ENCODE data around the gene FBXO2. TPM values are rescaled to one million over a fixed set of nuclear protein-coding genes. Genes with fewer than 3 reads are reported as not detected.

The FBXO2 gene
- total and polyA plus RNA-seq, 9 of the 15 experiments (the other 6 are each of a cell fraction or from before 2014, with no cell fraction given) = 0.04 to 1.9 (median 0.27) TPM

GRCh38 chr1:11697188-11697892 lies 43.1 kb upstream of the FBXO2 start (continued):
- no peak for TF ChIP-seq MGA (IDR thresholded peaks at IDR 0.05)
- TF ChIP-seq SIX5 (IDR thresholded peaks at IDR 0.05; ENCODE audit: borderline replicate concordance in 1 of 2, insufficient read depth in 1 of 2, low read depth in 1 of 2, low read length in 2 of 2) = no peak
- TF ChIP-seq CSDE1 (IDR thresholded peaks at IDR 0.05) = no peak
- no peak for TF ChIP-seq PHB2 (IDR thresholded peaks at IDR 0.05; ENCODE audit: low read depth)
- no peak for TF ChIP-seq E2F5 (CRISPR knock-in tag; IDR thresholded peaks at IDR 0.05)
- TF ChIP-seq ZNF224 (CRISPR knock-in tag; IDR thresholded peaks at IDR 0.05) = no peak
- TF ChIP-seq RERE (CRISPR knock-in tag; IDR thresholded peaks at IDR 0.05; ENCODE audit: borderline replicate concordance) = no peak
- no peak for TF ChIP-seq TOE1 (IDR thresholded peaks at IDR 0.05; ENCODE audit: borderline replicate concordance)
- no peak for TF ChIP-seq TOE1 (CRISPR knock-in tag; IDR thresholded peaks at IDR 0.05; ENCODE audit: borderline replicate concordance, low read depth)

All from K562 (cell line).